B cell (primary cell): ENCODE measurements around the gene PRKAR2A. TPM values are rescaled to one million over a fixed set of nuclear protein-coding genes. Genes with fewer than 3 reads are reported as not detected.

ENCODE experiments used
- ATAC-seq: fragments of 200-7000 bp; cut with Tn5 transposase; one replicate; pipeline ENCODE4 v1.10.0; 2021; ENCODE audit warnings: low read depth, mild to moderate bottlenecking, moderate number of reproducible peaks, moderate library complexity
- CTCF ChIA-PET: fragments of 350-600 bp; sonication (Branson Sonifier 250); formaldehyde crosslinking; loops from one replicate; lab custom pipeline; 2021; ENCODE audit warnings: antibody characterized with exemption, inconsistent platforms; lab: Charles Lee
- POLR2A ChIA-PET: fragments of 350-600 bp; sonication (Branson Sonifier 250); formaldehyde crosslinking; loops from one replicate; lab custom pipeline; 2021; ENCODE audit warnings: antibody characterized with exemption; lab: Charles Lee
- DNase-seq: peaks from one replicate; pipeline ENCODE4 v3.0.0; 2013
- H2AFZ ChIP-seq: 2 replicates; pipeline ENCODE4 v1.6.1; 2012; ENCODE audit warnings: mild to moderate bottlenecking, low read depth, low read length; ENCODE audit not compliant: insufficient read depth, poor library complexity, severe bottlenecking
- H3K27ac ChIP-seq, 2 donors: 1 replicate in 1 of 2; 2 replicates in 1 of 2; pipeline ENCODE4 v1.5.1; 2012 to 2013; ENCODE audit warnings: low read length in 2 of 2, mild to moderate bottlenecking in 2 of 2, moderate library complexity in 1 of 2
- H3K27me3 ChIP-seq, 4 experiments: fragments of 200-600 bp in 1 of 4; sonication (generic) in 1 of 4; replicated peaks in 1 of 4; 1 replicate in 2 of 4; 2 replicates in 2 of 4; pipeline versions ENCODE4 v1.6.1 to v1.7.0; 2013 to 2016; ENCODE audit warnings: low read length in 3 of 4, mild to moderate bottlenecking in 2 of 4, mixed read lengths in 1 of 4, moderate library complexity in 1 of 4; ENCODE audit not compliant: insufficient read depth in 4 of 4, control insufficient read depth in 3 of 4; ENCODE audit errors: control extremely low read depth in 1 of 4
- H3K36me3 ChIP-seq, 2 experiments: replicated peaks in 1 of 2; 1 replicate in 1 of 2; 2 replicates in 1 of 2; pipeline versions ENCODE4 v1.6.1 to v1.7.1; 2013; ENCODE audit warnings: low read length in 1 of 2; ENCODE audit not compliant: insufficient read depth in 2 of 2, control insufficient read depth in 1 of 2; ENCODE audit errors: control extremely low read depth in 1 of 2, extremely low read depth in 1 of 2
- H3K4me1 ChIP-seq, 2 donors: fragments of 200-600 bp in 1 of 2; sonication (generic) in 1 of 2; 1 replicate in 1 of 2; 2 replicates in 1 of 2; pipeline versions ENCODE4 v1.5.1 to v1.6.1; 2013 to 2017; ENCODE audit warnings: low read length in 2 of 2; ENCODE audit not compliant: control insufficient read depth in 2 of 2, insufficient read depth in 2 of 2
- H3K4me2 ChIP-seq: replicated peaks from 2 replicates; pipeline ENCODE3; 2012; ENCODE audit warnings: mild to moderate bottlenecking, low read depth, low read length; ENCODE audit not compliant: poor library complexity, severe bottlenecking
- H3K4me3 ChIP-seq, 5 experiments: fragments of 200-600 bp in 1 of 5; sonication (generic) in 1 of 5; 1 replicate in 3 of 5; 2 replicates in 2 of 5; pipeline versions ENCODE4 v1.5.1 to v1.7.0; 2011 to 2016; ENCODE audit warnings: low read length in 4 of 5, mild to moderate bottlenecking in 4 of 5, low read depth in 2 of 5, control low read depth in 1 of 5, moderate library complexity in 1 of 5; ENCODE audit not compliant: insufficient read depth in 1 of 5; ENCODE audit errors: control extremely low read depth in 1 of 5, extremely low read depth in 1 of 5
- H3K79me2 ChIP-seq: fragments of 200-600 bp; sonication (generic); one replicate; pipeline ENCODE4 v1.6.0; 2016; ENCODE audit warnings: low read length; ENCODE audit not compliant: control insufficient read depth, insufficient read depth
- H3K9ac ChIP-seq: fragments of 200-600 bp; sonication (generic); 2 replicates; pipeline ENCODE4 v1.6.1; 2017; ENCODE audit warnings: mild to moderate bottlenecking, low read length, moderate library complexity
- H3K9me3 ChIP-seq, 3 donors: one replicate each; pipeline versions ENCODE4 v1.6.1 to v1.7.1; 2013; ENCODE audit warnings: low read length in 2 of 3; ENCODE audit not compliant: control insufficient read depth in 2 of 3, insufficient read depth in 1 of 3; ENCODE audit errors: control extremely low read depth in 1 of 3
- H4K20me1 ChIP-seq: 2 replicates; pipeline ENCODE4 v1.6.0; 2012; ENCODE audit warnings: mild to moderate bottlenecking, low read length; ENCODE audit not compliant: insufficient read depth, control insufficient read depth, poor library complexity, severe bottlenecking
- H3K27ac Mint-ChIP-seq: one replicate; pipeline ENCODE4 v1.8.0; 2021; ENCODE audit warnings: mixed read lengths
- H3K27me3 Mint-ChIP-seq: one replicate; pipeline ENCODE4 v1.8.0; 2021; ENCODE audit warnings: mixed read lengths
- H3K4me1 Mint-ChIP-seq: one replicate; pipeline ENCODE4 v1.8.0; 2021; ENCODE audit warnings: mixed read lengths
- H3K4me3 Mint-ChIP-seq: one replicate; pipeline ENCODE4 v1.8.0; 2021; ENCODE audit warnings: mixed read lengths
- H3K9me3 Mint-ChIP-seq: one replicate; pipeline ENCODE4 v1.8.0; 2022; ENCODE audit warnings: mixed read lengths; ENCODE audit not compliant: insufficient read depth
- EZH2 ChIP-seq: IDR thresholded peaks from 2 replicates; pipeline ENCODE4 v1.6.1; 2012; ENCODE audit warnings: borderline replicate concordance, low read depth, mild to moderate bottlenecking, moderate library complexity, low read length; ENCODE audit not compliant: insufficient read depth, poor library complexity, severe bottlenecking
- whole genome bisulfite sequencing: methylation state at CpG from one replicate; pipeline ENCODE4 v1.1.5; 2013; ENCODE audit warnings: missing lambda C conversion rate; ENCODE audit not compliant: insufficient coverage; 5-methylcytosine and 5-hydroxymethylcytosine counted together
- intact Hi-C: fragments of 100-400 bp; cut with micrococcal nuclease; formaldehyde crosslinking; loops from one replicate; pipeline ENCODE4 v1.10.0; 2022
- polyA plus RNA-seq: library from polyadenylated mRNA; depleted of rRNA; stranded (reverse); fragments of >200 nt; gene quantifications from 2 replicates; pipeline ENCODE4 v1.2.3, GENCODE V29; 2012
- total RNA-seq, 2 donors: library from RNA; stranded (reverse); fragments of 120-200 nt in 1 of 2; gene quantifications; 1 replicate in 1 of 2; 2 replicates in 1 of 2; pipeline versions ENCODE4 v1.2.3 to v1.2.4, GENCODE V29; 2013 to 2022
- TF ChIP-seq, protein P1 (sequence below): fragments of 200-600 bp; IDR thresholded peaks from one replicate; pipeline ENCODE4 v1.8.0; 2022; ENCODE audit warnings: antibody characterized with exemption, mild to moderate bottlenecking

The PRKAR2A gene
- total and polyA plus RNA-seq, 2 donors (not counting 1 experiment from before 2014, with no cell fraction given): 4.3 to 25.0 TPM

DNA sequence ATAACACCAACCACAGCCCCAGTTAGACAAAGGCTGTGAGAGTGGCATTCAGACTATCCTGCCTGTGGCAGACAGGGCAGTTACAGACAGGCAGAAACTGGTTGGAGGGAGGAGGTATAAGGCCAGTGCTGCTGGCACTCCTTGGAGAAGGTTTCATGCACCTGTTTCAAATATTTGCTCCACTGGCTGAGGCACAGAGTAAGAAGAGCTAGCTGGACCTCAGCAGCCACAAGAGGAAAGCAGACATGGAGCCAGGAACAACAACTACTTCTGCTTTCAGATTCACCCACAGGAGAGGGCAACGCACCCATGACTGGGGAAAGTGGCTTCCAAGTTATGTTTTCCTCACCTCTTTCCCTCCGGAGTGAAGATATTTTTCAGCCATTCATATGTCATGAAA lies 11.5 kb upstream of the PRKAR2A start:
- WGBS: no CpG with 5 or more reads among the region's 2 CpGs

DNA sequence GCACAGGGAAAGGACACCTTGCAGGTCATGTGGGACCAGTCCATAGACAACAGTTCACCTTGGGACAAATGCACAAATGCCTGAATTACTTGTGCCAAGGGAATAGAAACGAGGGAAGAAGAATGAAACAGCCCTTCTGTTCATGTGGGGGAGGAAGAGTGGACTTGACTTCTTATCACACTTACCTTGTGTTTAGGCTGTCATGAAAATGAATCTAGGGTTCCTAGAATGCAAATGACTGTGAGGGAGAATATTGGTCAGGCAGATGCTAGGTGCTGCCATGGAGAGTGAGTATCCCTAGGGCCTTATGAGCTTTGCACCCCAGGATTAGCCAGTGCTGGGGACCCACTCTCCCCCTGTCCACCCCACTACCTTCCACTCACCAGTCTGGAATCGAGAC lies 11.0 kb upstream of the PRKAR2A start:
- Histone ChIP-seq H3K9ac (no peak overlapping the region), H3K79me2 (no peaks in the 10 kb centered on the region), H3K4me1 (no peaks in the 10 kb centered on the region), H2AFZ (no peak overlapping the region), H3K36me3 (peaks cover 4 to 21% of the 10 kb centered on the region in 2 experiments), H3K9me3 (no peaks in the 10 kb centered on the region), H3K27ac (no peak overlapping the region), H4K20me1 (no peaks in the 10 kb centered on the region), H3K4me2 (no peak overlapping the region), H3K4me3 (no peak overlapping the region), H3K27me3 (no peaks in the 10 kb centered on the region)
- 92% methylated on average over 2 of the region's 2 CpGs for WGBS
- no peaks in the 10 kb centered on the region for H3K4me1 Mint-ChIP-seq
- ChIA-PET POLR2A (no interaction called here), CTCF (no interaction called here)
- DNase-seq (no peak), ATAC-seq (no peak)
- intact Hi-C loops: no loop called here
- H3K27ac Mint-ChIP-seq: no peak overlapping the region
- H3K9me3 Mint-ChIP-seq: no peaks in the 10 kb centered on the region
- no peak overlapping the region for H3K4me3 Mint-ChIP-seq
- H3K27me3 Mint-ChIP-seq: no peaks in the 10 kb centered on the region
- TF ChIP-seq EZH2: no peak

More for the DNA sequence above, 11.5 kb upstream of the PRKAR2A start:
- H3K79me2 ChIP-seq: no peaks in the 10 kb centered on the region
- no peak overlapping the region for H3K27ac ChIP-seq
- no peaks in the 10 kb centered on the region for H3K9me3 ChIP-seq
- intact Hi-C loops: no loop called here
- no peaks in the 10 kb centered on the region for H3K4me1 ChIP-seq
- H3K36me3 ChIP-seq: peaks cover 4 to 21% of the 10 kb centered on the region in 2 experiments
- POLR2A ChIA-PET: no interaction called here
- H3K27me3 Mint-ChIP-seq: no peaks in the 10 kb centered on the region
- no peaks in the 10 kb centered on the region for H3K9me3 Mint-ChIP-seq
- no peak overlapping the region for H3K27ac Mint-ChIP-seq
- H4K20me1 ChIP-seq: no peaks in the 10 kb centered on the region
- no peak overlapping the region for H3K9ac ChIP-seq
- TF ChIP-seq EZH2: no peak
- TF ChIP-seq, protein P1, sequence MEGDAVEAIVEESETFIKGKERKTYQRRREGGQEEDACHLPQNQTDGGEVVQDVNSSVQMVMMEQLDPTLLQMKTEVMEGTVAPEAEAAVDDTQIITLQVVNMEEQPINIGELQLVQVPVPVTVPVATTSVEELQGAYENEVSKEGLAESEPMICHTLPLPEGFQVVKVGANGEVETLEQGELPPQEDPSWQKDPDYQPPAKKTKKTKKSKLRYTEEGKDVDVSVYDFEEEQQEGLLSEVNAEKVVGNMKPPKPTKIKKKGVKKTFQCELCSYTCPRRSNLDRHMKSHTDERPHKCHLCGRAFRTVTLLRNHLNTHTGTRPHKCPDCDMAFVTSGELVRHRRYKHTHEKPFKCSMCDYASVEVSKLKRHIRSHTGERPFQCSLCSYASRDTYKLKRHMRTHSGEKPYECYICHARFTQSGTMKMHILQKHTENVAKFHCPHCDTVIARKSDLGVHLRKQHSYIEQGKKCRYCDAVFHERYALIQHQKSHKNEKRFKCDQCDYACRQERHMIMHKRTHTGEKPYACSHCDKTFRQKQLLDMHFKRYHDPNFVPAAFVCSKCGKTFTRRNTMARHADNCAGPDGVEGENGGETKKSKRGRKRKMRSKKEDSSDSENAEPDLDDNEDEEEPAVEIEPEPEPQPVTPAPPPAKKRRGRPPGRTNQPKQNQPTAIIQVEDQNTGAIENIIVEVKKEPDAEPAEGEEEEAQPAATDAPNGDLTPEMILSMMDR: no peak
- H3K27me3 ChIP-seq: no peaks in the 10 kb centered on the region
- CTCF ChIA-PET: no interaction called here
- DNase-seq (no peak), ATAC-seq (no peak)
- no peak overlapping the region for H3K4me2 ChIP-seq
- H2AFZ ChIP-seq: no peak overlapping the region
- H3K4me1 Mint-ChIP-seq: no peaks in the 10 kb centered on the region
- no peak overlapping the region for H3K4me3 Mint-ChIP-seq
- no peak overlapping the region for H3K4me3 ChIP-seq
